Retinal pigment epithelial cell (primary cell): Measurements from ENCODE around the gene AASDH.
A peak's percentile ranks its signal among the peaks of the same experiment; 100 is the strongest.

Experiments
- DNase-seq: peaks from one replicate; pipeline ENCODE4 v3.0.0-alpha.2; 2010; ENCODE audit warnings: low read depth
- H3K4me3 ChIP-seq: 2 replicates; pipeline ENCODE4 v1.5.1; 2011; ENCODE audit warnings: mild to moderate bottlenecking, low read length, control low read depth, moderate library complexity
- TF ChIP-seq, protein P1 (sequence below): conservative IDR thresholded peaks from 2 replicates; pipeline ENCODE4 v1.5.1; 2011; ENCODE audit warnings: low read depth, low read length, control low read depth, inconsistent platforms

AASDH gene

DNA sequence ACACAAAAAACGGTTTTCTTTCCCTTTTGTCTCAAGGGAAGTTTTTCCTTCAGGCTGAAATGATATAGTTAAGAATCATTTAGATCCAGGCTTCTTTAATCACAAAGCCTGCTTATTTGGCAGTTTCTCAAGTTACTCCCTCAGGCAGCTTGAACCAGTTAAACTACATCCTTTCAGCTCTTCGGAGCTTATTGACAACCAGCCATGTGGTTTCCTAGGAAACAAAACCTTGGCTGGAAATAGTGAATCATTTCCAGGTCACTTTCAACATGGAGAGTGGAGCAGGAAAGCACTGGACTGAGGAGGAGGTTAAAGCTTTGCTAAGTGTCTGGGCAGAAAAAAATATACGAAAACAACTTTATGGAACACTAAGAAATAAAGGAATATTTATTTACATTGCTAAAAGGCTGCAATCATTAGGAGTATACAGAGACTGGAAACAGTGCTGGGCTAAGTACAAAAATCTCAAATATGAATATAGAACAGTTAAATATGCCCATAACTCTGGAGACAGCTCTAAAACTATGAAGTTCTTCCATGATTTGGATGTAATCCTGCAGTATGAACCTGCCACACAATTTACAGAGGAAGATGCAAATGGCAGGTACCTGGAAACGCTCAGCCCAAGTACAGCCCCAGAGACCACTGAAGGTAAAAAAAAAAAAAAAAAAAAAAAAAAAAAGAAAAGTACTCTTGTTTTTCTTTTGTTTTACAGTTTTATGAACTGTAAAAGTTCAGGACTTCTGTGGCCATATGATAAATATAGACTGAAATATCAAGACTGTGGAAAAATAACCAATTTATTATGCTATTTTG lies 23.2 kb upstream of the AASDH start:
- DNase-seq: peak; percentile 95
- H3K4me3 ChIP-seq: peak overlapping the region; percentile 36
- TF ChIP-seq, protein P1, sequence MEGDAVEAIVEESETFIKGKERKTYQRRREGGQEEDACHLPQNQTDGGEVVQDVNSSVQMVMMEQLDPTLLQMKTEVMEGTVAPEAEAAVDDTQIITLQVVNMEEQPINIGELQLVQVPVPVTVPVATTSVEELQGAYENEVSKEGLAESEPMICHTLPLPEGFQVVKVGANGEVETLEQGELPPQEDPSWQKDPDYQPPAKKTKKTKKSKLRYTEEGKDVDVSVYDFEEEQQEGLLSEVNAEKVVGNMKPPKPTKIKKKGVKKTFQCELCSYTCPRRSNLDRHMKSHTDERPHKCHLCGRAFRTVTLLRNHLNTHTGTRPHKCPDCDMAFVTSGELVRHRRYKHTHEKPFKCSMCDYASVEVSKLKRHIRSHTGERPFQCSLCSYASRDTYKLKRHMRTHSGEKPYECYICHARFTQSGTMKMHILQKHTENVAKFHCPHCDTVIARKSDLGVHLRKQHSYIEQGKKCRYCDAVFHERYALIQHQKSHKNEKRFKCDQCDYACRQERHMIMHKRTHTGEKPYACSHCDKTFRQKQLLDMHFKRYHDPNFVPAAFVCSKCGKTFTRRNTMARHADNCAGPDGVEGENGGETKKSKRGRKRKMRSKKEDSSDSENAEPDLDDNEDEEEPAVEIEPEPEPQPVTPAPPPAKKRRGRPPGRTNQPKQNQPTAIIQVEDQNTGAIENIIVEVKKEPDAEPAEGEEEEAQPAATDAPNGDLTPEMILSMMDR: no peak

DNA sequence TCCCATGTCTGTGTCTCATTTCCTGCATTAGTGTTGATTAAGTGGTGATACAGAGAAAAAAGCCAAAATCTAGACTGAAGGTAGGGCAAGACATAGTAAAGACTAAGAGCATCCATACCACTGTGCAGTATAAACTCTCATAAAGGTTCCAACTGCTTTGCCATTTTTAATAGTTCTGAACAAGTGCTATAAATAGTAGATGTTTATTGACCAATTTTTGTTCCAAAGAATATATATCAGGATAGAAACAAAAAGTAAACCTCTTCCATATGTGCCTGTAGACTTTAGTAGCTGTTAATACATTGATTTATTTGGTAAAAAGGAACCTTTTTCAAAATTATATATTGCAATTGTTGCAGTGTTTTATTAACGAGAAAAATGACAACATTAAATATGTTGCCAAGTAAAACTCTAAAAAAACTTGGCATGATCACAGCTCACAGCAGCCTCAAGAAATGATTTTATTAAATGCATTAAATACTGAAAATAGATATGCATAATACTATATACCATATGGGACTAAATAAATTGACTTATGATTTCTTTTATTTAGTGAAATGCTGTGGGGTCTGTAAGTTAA lies 22.3 kb upstream of the AASDH start:
- peak overlapping the region; percentile 16 for H3K4me3 ChIP-seq
- no peak for DNase-seq
- TF ChIP-seq, protein P1: no peak

DNA sequence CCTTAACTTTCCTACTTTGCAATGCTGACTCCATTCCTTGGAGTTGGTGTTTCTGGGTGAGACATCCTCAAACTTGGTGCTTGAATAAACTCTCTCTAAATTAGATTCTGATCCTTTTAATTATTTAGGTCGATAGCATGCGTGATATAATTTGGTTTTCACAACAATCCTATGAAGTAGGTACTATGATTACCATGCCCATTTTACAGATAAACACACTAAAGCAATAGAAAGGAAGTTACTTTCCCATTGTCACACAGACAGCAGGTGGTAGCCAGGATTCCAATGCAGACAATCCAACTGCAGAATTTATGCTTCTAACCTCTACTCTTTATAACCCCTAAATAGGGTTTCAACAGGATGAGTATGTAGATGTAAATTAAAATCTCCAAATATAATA lies 21.7 kb upstream of the AASDH start:
- TF ChIP-seq, protein P1: no peak

DNA sequence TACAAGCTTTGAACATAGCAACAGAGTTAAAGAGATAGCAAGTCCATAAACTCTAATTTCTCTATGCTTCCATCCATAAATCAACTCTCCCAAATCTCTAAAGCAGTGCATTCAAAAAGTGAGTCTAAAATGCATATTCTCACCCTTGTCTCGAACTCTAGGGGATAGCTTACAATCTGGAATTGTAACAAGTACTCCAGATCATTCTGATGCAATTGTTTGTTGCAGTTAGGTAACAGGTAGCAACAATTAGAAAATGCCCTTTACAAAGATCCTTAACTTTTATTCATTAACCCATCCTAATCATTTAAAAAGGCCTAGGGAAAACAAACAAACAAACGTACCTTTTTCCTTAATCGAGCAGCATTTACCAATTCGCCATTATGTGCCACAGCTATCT lies 18.9 kb upstream of the AASDH start:
- TF ChIP-seq, protein P1: no peak
- H3K4me3 ChIP-seq: no peak overlapping the region
- DNase-seq: no peak

More for the DNA sequence above, 21.7 kb upstream of the AASDH start:
- no peak overlapping the region for H3K4me3 ChIP-seq
- no peak for DNase-seq

DNA sequence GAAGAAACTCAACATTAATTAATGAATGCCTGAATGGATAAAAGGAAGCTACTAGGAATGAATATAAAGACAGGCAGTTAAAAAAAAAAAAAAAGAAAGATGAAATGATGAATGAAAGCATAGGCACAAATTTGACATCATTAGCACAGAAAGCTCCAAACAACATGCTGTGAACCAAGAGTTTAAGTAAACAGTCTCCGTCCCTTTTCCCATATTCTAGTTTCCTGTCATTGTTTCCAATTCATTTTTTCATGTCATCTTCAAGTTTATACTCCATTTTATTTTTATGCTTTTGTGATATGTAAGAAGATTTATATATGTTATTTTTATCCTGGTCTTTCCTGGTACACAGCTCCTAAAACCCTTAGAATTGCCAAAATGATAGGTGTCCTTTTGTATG lies 17.7 kb upstream of the AASDH start:
- no peak overlapping the region for H3K4me3 ChIP-seq
- TF ChIP-seq, protein P1: no peak
- DNase-seq: no peak

DNA sequence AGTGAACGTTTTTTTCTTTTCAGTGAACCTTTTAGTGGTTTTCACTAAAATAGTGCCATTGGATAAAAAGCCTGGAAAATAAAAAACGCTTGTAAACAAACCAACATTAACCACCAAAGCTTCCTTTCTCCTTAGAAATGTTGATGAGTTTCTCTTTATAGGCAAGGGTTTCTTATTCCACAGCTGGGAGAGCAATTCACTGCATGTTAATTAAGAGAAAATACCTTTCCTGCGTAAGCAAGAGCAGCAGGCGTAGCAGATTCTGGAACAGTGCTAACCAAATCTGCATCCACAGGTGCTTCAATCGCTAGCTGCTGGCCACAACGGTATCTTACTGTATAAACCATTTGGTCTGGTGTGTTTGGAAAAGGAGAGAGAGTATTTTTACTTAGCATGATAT lies 13.3 kb upstream of the AASDH start:
- H3K4me3 ChIP-seq: no peak overlapping the region
- DNase-seq: no peak
- TF ChIP-seq, protein P1: no peak

DNA sequence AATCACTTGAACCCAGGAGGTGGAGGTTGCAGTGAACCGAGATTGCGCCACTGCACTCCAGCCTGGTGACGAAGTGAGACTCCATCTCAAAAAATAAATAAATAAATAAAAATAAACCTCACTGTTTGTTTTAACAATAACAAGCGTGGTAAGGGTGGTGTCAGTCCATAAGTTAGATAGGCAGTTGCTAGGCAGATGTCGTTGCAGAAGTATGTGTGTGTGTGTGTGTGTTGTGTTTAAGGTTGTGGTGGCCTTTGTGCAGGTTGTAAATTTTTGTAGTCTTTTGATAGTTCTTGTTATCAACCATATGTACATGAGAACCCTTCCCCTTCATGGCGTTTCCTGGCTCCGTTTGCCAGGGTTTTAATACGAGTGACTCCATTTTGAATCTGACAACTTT lies 4.0 kb upstream of the AASDH start:
- TF ChIP-seq, protein P1: no peak
- DNase-seq: no peak

More for the DNA sequence above, 4.0 kb upstream of the AASDH start:
- no peak overlapping the region for H3K4me3 ChIP-seq
